HUES48 (cell line): ENCODE measurements around the gene CCNI.

Source experiments
- H3K27ac ChIP-seq: one replicate; pipeline ENCODE4 v1.7.0; 2013; ENCODE audit warnings: low read depth, low read length, inconsistent platforms
- H3K27me3 ChIP-seq: 2 replicates; pipeline ENCODE4 v1.6.1; 2013; ENCODE audit warnings: mild to moderate bottlenecking, low read length; ENCODE audit not compliant: control insufficient read depth, insufficient read depth
- H3K36me3 ChIP-seq: 2 replicates; pipeline ENCODE4 v1.6.1; 2013; ENCODE audit warnings: low read length; ENCODE audit not compliant: control insufficient read depth, insufficient read depth
- H3K4me1 ChIP-seq: 2 replicates; pipeline ENCODE4 v1.6.1; 2013; ENCODE audit warnings: mild to moderate bottlenecking, low read length; ENCODE audit not compliant: control insufficient read depth, insufficient read depth
- H3K4me3 ChIP-seq: 2 replicates; pipeline ENCODE4 v1.5.1; 2013; ENCODE audit warnings: mild to moderate bottlenecking, low read depth, low read length
- H3K9ac ChIP-seq: 2 replicates; pipeline ENCODE4 v1.6.1; 2013; ENCODE audit warnings: mild to moderate bottlenecking, low read depth, low read length, moderate library complexity
- H3K9me3 ChIP-seq: 2 replicates; pipeline ENCODE4 v1.6.1; 2013; ENCODE audit warnings: low read length; ENCODE audit not compliant: control insufficient read depth, insufficient read depth

CCNI gene

GRCh38 chr4:77022560-77023179 lies 53.1 kb downstream of the CCNI start:
- Histone ChIP-seq H3K36me3 (peaks cover 76% of the 10 kb centered on the region), H3K27ac (peak overlapping the region; percentile 72)

DNA sequence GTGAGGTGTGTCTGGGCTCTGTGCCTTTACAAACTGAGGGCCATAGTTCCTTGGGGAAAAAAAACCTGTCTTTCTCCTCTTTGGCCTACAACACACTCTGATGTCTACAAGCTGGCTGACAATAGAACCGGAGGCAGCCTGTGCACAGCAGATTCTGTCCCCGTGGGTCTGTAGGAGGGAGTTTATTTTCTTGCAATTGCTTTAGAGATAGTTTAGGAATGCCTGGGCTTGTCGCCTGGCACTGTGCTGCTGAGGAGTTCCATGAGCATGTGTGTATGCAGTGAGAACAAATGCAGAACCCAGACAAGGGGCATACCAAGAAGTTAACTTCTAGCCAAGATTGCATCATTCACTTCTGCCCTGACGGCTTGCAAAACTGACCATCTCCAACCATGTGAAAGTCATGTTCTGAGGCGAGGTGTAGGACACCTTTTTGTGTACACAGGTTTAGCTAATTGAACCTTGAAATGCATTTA lies 54.1 kb downstream of the CCNI start:
- peaks cover 17% of the 10 kb centered on the region for H3K4me1 ChIP-seq
- H3K27ac ChIP-seq: peak overlapping the region; percentile 72
- H3K4me3 ChIP-seq: no peak overlapping the region
- peaks cover 71% of the 10 kb centered on the region for H3K36me3 ChIP-seq
- H3K9ac ChIP-seq: no peak overlapping the region
- no peaks in the 10 kb centered on the region for H3K27me3 ChIP-seq
- H3K9me3 ChIP-seq: no peaks in the 10 kb centered on the region

More at GRCh38 chr4:77022560-77023179, 53.1 kb downstream of the CCNI start:
- Histone ChIP-seq H3K9me3 (no peaks in the 10 kb centered on the region), H3K4me3 (no peak overlapping the region; the same call in 1 of the 2 replicates), H3K27me3 (no peaks in the 10 kb centered on the region), H3K9ac (no peak overlapping the region), H3K4me1 (peaks cover 17% of the 10 kb centered on the region)

GRCh38 chr4:77020017-77020416 lies 55.8 kb downstream of the CCNI start:
- Histone ChIP-seq H3K9me3 (no peaks in the 10 kb centered on the region), H3K9ac (no peak overlapping the region), H3K36me3 (peaks cover 69% of the 10 kb centered on the region), H3K4me1 (peaks cover 27% of the 10 kb centered on the region), H3K27ac (no peak overlapping the region), H3K4me3 (no peak overlapping the region), H3K27me3 (no peaks in the 10 kb centered on the region)

DNA sequence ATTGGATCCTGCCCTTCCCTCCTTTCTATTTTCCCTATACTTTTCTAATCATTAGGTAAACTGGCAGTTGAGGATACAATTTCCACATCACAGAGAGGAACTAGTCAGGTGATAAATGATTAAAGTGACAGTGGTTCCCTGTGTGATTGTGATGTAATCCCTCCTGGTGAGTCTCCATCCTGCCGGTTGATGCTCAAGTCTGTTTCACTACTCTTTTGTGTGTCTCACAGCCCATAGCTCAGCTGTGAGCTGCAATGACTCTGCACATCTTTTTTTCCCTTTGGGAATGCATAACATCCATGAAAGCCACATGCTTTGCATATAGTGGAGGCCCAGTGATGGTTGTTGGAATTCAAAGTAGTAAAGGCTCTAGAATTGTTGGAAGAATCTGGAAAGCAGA lies 60.4 kb downstream of the CCNI start:
- Histone ChIP-seq H3K9ac (no peak overlapping the region), H3K4me1 (peaks cover 30% of the 10 kb centered on the region), H3K4me3 (no peak overlapping the region), H3K27me3 (no peaks in the 10 kb centered on the region), H3K9me3 (no peaks in the 10 kb centered on the region), H3K27ac (peak overlapping the region; percentile 64), H3K36me3 (peaks cover 46% of the 10 kb centered on the region)

DNA sequence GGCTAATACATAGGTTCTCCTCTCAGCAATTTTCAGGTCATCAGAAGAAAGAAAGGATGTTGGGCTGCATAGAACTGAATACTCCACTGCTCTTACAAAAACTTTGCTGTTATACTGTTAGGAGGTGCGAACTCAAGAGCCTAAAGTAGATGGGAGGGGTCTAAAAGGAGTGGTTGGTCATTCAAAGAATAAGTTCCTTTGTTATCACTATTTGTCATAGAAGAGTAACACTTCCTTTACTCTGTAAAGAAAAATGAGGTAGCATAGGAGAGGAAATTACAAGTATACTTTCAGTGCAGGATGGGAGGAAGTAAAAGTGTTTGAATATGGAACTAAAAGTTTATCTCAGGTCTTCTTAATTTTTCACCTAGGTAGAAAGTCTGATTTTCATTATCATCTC lies 61.5 kb downstream of the CCNI start:
- no peaks in the 10 kb centered on the region for H3K9me3 ChIP-seq
- H3K27ac ChIP-seq: peak overlapping the region; percentile 2
- H3K36me3 ChIP-seq: peaks cover 37% of the 10 kb centered on the region
- H3K9ac ChIP-seq: no peak overlapping the region
- peaks cover 30% of the 10 kb centered on the region for H3K4me1 ChIP-seq
- no peak overlapping the region for H3K4me3 ChIP-seq
- H3K27me3 ChIP-seq: no peaks in the 10 kb centered on the region

GRCh38 chr4:77012726-77013125 lies 63.1 kb downstream of the CCNI start:
- H3K4me3 ChIP-seq: no peak overlapping the region
- peaks cover 27% of the 10 kb centered on the region for H3K36me3 ChIP-seq
- H3K27me3 ChIP-seq: no peaks in the 10 kb centered on the region
- H3K4me1 ChIP-seq: peaks cover 42% of the 10 kb centered on the region
- no peaks in the 10 kb centered on the region for H3K9me3 ChIP-seq
- no peak overlapping the region for H3K9ac ChIP-seq
- H3K27ac ChIP-seq: no peak overlapping the region

DNA sequence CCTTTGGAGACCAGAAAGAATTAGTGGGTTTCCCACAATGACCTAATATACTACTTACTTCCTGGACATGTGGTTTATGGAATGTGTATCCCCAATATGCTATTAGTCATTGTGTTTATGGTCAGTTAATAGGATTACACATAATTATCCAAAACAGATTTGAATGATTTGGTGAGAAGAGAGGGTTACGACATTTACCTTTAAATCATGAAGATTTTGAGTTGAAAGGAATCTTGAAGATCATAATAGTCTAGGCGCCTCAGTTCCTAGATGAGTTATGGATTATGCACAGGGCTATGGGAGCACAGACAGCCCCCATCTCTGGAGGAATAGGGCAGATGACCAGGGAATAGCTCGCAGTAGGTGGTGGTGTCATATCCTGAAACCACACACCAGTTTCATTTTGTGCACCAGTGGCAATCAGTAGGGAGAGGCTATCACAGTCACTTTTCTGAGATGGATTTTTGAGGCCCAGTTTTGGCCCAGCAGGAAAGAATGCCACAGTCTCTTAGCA lies 64.9 kb downstream of the CCNI start:
- Histone ChIP-seq H3K4me1 (peaks cover 51% of the 10 kb centered on the region), H3K27ac (no peak overlapping the region), H3K36me3 (peaks cover 29% of the 10 kb centered on the region), H3K4me3 (no peak overlapping the region), H3K9me3 (no peaks in the 10 kb centered on the region), H3K9ac (no peak overlapping the region), H3K27me3 (no peaks in the 10 kb centered on the region)

GRCh38 chr4:77009511-77010115 lies 66.2 kb downstream of the CCNI start:
- Histone ChIP-seq H3K36me3 (peaks cover 22% of the 10 kb centered on the region), H3K27ac (no peak overlapping the region), H3K4me3 (no peak overlapping the region), H3K4me1 (peaks cover 39% of the 10 kb centered on the region), H3K9ac (no peak overlapping the region), H3K27me3 (no peaks in the 10 kb centered on the region), H3K9me3 (no peaks in the 10 kb centered on the region)

DNA sequence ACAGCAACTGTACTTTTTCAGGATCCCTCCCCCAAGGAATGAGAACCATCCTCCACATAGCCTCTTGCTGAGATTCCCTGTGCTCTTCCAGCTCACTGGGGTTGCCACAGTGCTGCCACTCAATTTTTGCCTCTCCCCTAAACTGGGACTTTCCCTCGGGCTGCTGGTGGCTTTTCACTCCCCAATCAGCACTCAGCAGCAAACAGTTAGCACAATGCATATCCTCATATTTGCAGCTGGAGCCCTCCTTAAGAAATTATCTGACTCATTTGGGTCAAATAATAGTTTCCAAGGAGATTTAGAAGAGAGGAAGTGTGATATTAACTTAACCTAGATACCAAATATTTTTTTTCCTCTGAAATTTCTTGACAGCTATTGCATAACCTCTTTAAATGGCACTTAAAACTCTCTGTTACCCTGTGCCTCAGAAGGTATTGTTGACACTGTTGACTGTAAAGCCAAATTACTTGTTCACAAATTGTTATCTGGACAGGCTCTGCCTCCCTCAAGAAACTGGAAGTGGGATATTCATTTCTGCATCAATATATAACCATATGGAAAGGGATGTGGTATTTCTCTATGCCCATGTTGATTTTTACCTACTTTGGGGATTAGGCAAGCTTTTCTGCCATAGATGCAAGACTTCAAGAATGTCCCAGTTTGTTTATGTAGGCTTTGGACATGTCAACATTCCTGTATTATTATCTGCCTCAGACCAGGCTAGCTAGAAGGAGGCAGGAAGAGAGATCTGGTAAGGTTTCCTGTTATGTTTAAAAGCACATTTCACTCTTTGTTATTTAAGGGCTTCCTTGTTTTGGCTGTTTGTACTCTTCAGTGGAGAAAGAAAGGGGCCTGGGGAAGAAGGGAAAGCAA lies 68.2 kb downstream of the CCNI start:
- Histone ChIP-seq H3K4me3 (no peak overlapping the region; the same call in 1 of the 2 replicates), H3K27ac (peak overlapping the region; percentile 36), H3K36me3 (peaks cover 24% of the 10 kb centered on the region), H3K27me3 (no peaks in the 10 kb centered on the region), H3K9ac (no peak overlapping the region), H3K9me3 (no peaks in the 10 kb centered on the region), H3K4me1 (peaks cover 33% of the 10 kb centered on the region)

GRCh38 chr4:77006753-77007353 lies 68.9 kb downstream of the CCNI start:
- H3K9ac ChIP-seq: no peak overlapping the region
- no peaks in the 10 kb centered on the region for H3K27me3 ChIP-seq
- H3K4me3 ChIP-seq: no peak overlapping the region
- H3K9me3 ChIP-seq: no peaks in the 10 kb centered on the region
- H3K36me3 ChIP-seq: peaks cover 18% of the 10 kb centered on the region
- peak overlapping the region; percentile 36 for H3K27ac ChIP-seq
- peaks cover 41% of the 10 kb centered on the region for H3K4me1 ChIP-seq
